Subcutaneous adipose tissue (tissue), 4 donors: Measurements from ENCODE around the gene TLK1. TPM values are rescaled to one million over a fixed set of nuclear protein-coding genes. Genes with fewer than 3 reads are reported as not detected.

Source experiments
- total RNA-seq, 4 donors: library from RNA; depleted of rRNA; stranded (reverse); fragments of >200 nt; gene quantifications; one replicate each; pipeline ENCODE4 v1.1.0, GENCODE V29; 2016
- TF ChIP-seq, protein P1 (sequence below): fragments of 450-650 bp; IDR thresholded peaks from one replicate; pipeline ENCODE4 v1.5.1; 2016; ENCODE audit warnings: low read depth, mild to moderate bottlenecking, control low read depth, antibody characterized with exemption, moderate library complexity

The TLK1 gene
- total RNA-seq, 4 donors from 2014 or later, result 30.6 to 37.5 (median 34.4) TPM

- TF ChIP-seq, protein P1, sequence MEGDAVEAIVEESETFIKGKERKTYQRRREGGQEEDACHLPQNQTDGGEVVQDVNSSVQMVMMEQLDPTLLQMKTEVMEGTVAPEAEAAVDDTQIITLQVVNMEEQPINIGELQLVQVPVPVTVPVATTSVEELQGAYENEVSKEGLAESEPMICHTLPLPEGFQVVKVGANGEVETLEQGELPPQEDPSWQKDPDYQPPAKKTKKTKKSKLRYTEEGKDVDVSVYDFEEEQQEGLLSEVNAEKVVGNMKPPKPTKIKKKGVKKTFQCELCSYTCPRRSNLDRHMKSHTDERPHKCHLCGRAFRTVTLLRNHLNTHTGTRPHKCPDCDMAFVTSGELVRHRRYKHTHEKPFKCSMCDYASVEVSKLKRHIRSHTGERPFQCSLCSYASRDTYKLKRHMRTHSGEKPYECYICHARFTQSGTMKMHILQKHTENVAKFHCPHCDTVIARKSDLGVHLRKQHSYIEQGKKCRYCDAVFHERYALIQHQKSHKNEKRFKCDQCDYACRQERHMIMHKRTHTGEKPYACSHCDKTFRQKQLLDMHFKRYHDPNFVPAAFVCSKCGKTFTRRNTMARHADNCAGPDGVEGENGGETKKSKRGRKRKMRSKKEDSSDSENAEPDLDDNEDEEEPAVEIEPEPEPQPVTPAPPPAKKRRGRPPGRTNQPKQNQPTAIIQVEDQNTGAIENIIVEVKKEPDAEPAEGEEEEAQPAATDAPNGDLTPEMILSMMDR, result no peak
These were observed 162.6 kb downstream of the TLK1 start for GRCh38 chr2:170997893-170998597.

DNA sequence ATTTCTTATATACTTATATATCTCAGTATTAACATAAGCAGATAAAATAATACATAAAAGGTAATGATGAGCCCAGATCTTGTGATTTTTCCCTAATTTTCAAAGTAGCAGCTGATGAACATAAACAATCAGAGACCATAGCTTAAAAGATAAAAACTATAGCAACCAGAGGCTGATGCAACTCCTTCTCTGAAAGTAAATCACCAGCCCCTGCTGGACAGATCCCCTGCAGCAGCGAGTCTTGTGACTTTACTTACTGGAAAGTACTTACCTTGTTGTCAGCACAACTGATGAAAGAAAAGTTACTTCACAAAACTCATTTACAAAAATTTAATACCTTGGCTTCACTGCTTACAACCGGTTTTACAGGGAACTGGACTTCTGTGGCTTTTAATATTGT lies 164.4 kb downstream of the TLK1 start:
- TF ChIP-seq, protein P1, result no peak

DNA sequence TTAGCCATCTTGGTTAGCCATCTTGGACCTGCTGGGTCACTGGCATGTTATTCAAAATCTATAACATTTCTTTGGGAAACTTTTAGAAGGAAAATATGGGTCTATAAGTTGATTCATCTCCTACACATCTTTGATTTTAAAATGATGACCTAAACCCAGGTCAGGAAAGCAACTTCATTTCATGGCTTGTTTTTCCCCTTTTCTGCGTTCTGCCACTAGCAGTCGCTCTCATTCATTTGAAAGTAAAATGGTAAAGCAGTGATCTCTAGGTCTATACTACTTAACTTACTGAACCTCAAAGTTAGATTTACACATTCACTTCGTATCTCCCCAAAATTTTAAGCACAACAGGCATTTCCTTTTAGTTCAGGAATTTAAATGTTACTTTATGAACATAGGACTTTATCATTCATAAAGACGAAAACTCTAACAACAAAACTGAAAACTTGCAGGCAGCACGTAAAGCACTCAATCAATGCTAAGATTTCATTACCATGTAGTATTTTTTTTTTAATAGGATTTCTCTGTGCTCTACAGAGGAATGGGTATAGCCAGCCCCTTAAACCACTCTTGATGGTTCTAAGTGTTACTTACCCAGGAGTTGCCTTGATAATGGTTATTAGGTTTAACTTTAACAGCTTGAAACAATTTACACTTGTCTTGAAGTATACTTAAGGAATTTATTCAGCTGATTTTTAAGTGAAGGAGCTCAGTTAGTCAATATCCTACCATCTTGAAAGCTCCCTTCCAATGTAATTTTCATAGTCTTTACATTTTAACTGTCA lies 169.1 kb downstream of the TLK1 start:
- TF ChIP-seq, protein P1, result no peak

GRCh38 chr2:170986566-170987258 lies 174.0 kb downstream of the TLK1 start:
- TF ChIP-seq, protein P1, result no peak

GRCh38 chr2:170985407-170985806 lies 175.3 kb downstream of the TLK1 start:
- TF ChIP-seq, protein P1, result no peak

GRCh38 chr2:170984079-170984478 lies 176.6 kb downstream of the TLK1 start:
- TF ChIP-seq, protein P1, result no peak

GRCh38 chr2:170975943-170976270 lies 184.8 kb downstream of the TLK1 start:
- TF ChIP-seq, protein P1, result no peak
